Activated T-helper 1 cell treated with anti-CD3 and anti-CD28 coated beads, Interleukin-12 subunit alpha, Interleukin-12 subunit beta, Interleukin-2, Interleukin-4 antibody, amounts not matched to agents 30 ng/mL and 10 ng/mL and 1 ng/mL, durations not matched to agents 14 hours and 24 hours and 36 hours (primary cell): ENCODE measurements around the gene TBC1D8B. TPM values are rescaled to one million over a fixed set of nuclear protein-coding genes. Genes with fewer than 3 reads are reported as not detected.

Source experiments
- total RNA-seq: library from RNA; stranded (reverse); gene quantifications from 2 replicates; pipeline ENCODE4 v1.2.3, GENCODE V29; 2022

TBC1D8B gene
- total RNA-seq, 1 donor from 2014 or later = 0.26 TPM

Other genes starting within 250 kb of the TBC1D8B start
- 5.6 and 6.3 TPM in 2 replicates for gene RADX, start 190.7 kb upstream of the TBC1D8B start, total RNA-seq
- gene RNF128, start 76.0 kb upstream of the TBC1D8B start, total RNA-seq = not detected in 2 replicates
- gene RIPPLY1, start 100.7 kb downstream of the TBC1D8B start, total RNA-seq = not detected in 2 replicates
- not detected in 2 replicates for gene CLDN2, start 117.7 kb downstream of the TBC1D8B start, total RNA-seq
- 4.7 and 6.2 TPM in 2 replicates for gene MORC4, start 197.5 kb downstream of the TBC1D8B start, total RNA-seq